Epidermal melanocyte (primary cell): ENCODE data around the gene MED6.

Experiments used
- DNase-seq: peaks from one replicate; pipeline ENCODE4 v3.0.0; 2011; ENCODE audit warnings: low spot score; ENCODE audit not compliant: insufficient read length

The MED6 gene, protein sequence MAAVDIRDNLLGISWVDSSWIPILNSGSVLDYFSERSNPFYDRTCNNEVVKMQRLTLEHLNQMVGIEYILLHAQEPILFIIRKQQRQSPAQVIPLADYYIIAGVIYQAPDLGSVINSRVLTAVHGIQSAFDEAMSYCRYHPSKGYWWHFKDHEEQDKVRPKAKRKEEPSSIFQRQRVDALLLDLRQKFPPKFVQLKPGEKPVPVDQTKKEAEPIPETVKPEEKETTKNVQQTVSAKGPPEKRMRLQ

DNA sequence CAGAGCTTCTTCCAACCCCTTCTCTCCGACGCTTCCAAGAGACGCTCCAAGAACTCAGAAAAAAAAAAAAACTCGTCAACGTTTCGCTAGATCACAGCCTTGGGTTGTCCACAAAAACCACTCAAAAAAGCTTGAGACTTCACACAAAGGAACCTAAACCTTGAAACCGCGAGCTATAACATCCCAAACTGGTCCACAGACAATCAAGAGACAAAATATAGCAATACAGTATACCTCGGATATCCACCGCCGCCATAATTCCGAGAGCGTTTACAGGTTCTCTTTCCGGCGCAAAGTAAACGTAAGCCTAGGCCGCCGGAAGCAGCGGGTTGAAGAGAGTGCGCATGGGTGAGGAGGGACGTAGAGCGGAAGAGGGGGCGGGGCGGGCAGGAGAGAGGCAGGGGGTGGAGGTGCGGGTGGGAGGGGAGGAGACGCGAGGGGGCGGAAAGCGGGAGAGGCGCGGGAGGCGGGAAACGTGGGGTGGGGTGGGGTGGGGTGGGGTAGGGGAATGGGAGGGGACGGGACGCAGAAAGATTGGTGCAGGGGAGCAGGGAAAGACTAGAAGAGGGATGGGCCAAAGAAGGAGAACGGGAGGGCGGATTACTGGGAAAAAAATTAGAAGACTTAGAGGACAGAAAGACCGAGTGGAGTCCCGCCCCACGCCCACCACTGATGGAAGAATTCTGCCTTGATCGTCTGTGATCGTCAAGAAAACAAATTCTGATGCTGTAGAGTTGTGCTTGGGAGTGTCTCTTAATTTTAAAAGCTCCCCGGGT, at the start of gene MED6:
TSS of gene MED6 (minus strand) at position 274 of the 776 bp plus-strand sequence. CDS start at position 256, 18 bp downstream.
- DNase-seq = peak; percentile 92

DNA sequence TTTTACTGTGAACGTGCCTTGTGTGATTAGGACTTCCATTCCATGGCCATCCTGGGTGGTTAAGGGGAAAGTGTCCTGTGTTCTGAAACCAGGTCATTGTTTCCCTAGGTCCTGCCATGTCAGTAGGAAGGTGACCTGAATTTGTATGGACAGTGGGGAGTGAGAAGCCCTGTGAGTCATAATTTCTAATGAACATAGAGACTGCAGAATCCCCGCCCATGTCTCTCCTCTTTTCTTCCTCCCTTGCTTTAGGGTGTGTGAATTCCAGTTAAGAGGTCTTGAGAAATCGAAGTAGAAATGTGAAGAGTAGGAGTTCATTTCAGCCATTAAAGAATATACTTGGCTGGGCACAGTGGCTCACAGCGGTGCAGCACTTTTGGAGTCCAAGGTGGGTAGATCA, 49.3 kb upstream of the MED6 start:
- DNase-seq = no peak

- no peak for DNase-seq
These were observed 47.9 kb upstream of the MED6 start for GRCh38 chr14:70648346-70648745.

GRCh38 chr14:70646705-70647104, 46.2 kb upstream of the MED6 start:
- no peak for DNase-seq

- DNase-seq = no peak
These were observed 45.4 kb upstream of the MED6 start for GRCh38 chr14:70645892-70646291.

DNA sequence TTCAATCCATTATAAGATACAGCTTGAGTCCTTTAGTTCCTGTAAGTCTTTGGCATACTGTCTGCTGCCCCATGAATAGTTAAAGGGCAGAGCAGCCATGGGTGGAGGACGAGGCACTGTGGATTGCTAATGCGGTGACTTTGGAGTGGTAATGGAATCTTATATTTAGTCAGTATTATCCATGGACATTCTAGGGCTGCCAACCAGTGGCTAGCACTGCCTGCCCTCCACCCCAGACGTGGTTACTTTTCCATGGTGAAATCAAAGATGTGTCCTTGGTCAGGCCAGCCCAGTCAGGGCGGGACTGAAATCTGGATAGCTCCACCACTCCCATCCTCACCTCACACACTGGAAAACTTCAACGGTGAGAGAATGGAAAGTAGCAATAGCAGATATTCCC, 43.5 kb upstream of the MED6 start:
- DNase-seq = no peak

DNA sequence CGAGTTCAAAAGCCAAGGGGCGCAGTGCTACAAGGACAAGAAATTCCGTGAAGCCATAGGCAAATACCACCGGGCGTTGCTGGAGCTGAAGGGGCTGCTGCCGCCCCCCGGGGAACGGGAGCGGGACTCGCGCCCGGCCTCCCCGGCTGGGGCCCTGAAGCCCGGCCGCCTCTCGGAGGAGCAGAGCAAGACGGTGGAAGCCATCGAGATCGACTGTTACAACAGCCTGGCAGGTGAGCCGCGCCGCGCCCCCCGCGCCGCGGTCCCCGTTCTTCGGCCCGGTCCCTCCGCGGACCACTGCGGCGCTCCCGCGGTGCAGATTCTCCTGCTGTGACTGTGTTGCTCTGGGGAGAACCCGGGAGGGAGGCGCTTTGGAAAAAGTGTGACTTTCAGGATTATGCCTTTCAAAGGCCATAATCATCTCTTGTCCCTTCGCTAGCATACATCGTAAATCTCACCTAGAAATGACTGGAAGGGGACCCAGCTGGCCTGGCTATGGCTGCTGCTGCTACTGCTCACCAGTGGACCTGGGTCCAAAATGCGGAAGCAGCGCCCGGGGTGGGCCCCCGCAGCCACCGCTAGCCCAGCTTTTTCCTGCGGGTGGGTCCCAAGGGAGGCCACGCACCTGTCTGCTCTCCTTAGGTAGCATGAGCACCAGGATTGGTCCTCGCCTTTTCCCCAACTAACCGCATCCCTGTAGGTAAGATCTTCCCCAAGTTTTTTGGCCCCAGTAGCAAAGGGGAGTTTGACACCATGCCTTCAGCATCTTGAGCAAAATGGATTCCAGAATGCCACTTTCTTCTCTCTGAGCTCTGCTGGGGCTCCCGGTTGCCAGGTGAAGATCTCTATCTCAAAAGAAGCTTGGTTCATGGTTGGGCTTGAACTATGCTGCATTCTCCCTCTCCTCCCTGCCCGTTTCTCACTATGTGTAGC, 42.1 kb upstream of the MED6 start:
- no peak for DNase-seq

- DNase-seq = no peak
These were observed 41.3 kb upstream of the MED6 start, which contains the start of gene TTC9 for GRCh38 chr14:70641548-70642302. TTC9 (plus strand) TSS chr14:70641916; CDS start chr14:70642130, 214 bp downstream.

DNA sequence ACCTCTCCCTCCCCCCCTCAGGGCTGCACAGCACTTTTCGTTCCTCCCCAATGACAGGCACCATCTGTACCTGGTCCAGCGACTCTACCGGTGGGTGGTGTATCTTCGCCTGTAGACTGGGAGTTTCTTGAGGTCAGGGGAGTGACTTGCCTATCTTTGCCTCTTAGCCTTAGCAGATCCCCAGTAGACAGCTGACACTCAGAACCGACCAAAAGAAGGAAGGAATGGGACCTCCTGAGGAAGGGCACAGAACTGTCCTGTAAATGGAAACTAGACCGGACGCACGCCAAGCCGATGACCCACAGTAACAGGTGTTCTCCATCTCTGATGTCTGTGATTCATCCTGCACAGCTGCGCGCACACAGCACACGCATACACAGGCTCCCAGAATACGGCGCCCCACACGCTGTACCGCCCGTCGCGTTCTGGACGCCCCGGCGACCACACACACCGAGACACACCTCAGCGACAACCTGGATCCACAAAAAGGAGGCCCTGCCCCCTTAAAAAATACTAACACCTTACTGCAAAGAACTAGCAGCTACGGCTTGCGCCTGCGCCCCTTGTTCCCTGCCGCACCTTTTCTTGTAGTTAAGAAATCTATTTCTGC, 40.6 kb upstream of the MED6 start:
- DNase-seq = no peak

DNA sequence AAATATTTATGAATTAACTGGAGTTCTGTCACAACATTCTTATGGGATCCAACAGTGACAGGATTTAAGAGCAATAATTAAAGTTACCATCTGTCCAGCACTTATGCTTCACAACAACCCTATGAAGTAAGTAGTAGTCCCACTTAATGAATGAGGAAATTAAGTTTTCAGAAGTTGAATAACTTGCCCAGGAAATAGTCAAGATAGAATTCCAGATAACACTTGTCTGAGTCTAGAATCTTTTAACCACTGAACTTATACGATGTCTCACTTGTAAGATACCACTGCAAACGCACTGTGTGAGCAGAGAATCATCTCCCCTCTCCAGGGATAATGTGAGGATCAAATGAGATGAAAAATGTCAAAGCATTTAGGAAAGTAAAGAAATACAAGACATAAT, 38.0 kb upstream of the MED6 start:
- DNase-seq = no peak

GRCh38 chr14:70635971-70636595, 35.6 kb upstream of the MED6 start:
- DNase-seq = no peak

DNA sequence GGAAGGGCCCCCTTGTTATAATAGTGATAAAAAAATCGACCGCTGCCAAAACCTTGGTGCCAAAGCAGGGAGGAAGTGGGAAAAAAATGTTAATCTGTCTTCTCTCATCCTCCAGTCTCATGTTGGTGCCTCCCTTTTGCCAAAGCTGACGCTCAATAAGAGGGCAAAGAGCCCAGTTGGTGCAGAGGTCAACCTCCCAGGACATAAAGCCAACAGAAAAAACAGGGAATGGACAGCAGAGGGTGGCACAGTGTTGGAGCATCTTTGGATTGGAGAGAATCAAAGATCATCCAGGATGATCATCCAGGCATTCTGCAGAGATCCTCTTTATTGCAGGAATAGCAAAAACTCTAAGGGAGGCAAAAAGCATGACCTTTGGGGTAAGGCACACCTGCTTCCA, 31.5 kb upstream of the MED6 start:
- DNase-seq = no peak

- no peak for DNase-seq
These were observed 24.5 kb upstream of the MED6 start for GRCh38 chr14:70624972-70625371.

- DNase-seq = no peak
These were observed 21.8 kb upstream of the MED6 start for GRCh38 chr14:70622111-70622712.

GRCh38 chr14:70619708-70620107, 19.3 kb upstream of the MED6 start:
- no peak for DNase-seq

DNA sequence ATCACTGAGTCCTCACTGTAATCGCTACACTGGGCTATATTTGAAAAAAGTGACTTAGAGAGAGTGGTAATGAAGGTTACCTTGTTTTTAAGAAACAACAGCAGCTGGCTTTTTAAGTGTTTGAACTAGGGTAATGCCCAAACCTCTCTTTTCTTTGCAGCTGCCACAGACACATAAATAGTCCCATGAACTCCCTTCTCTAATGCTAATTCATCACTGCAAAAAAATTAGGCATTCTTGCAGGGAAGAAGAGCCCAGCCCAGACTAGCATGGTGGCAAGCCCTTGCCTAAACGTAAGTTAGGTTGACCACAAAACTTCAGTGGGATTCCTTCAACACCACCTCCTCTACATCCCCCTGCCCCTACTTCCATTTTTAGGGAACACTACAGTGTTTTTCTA, 17.9 kb upstream of the MED6 start:
- no peak for DNase-seq

DNA sequence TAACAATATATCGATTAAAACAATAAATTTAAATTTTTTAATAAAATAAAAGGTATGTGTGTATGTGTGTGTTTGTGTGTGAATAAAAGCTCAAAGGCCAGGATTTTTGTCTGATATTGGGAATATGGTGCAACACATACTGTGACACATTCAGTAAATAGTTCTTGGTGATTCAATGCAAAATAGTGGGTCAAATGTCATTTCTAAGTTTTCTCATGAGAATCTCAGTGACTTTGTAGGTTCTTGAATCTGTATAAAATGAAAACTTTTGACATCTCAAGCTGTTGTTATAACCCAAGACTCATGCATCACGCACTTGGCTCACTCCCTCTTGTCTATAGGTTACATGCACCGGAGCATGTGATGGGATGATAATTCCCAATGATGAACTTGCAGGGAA, 16.2 kb upstream of the MED6 start:
- DNase-seq = no peak

DNA sequence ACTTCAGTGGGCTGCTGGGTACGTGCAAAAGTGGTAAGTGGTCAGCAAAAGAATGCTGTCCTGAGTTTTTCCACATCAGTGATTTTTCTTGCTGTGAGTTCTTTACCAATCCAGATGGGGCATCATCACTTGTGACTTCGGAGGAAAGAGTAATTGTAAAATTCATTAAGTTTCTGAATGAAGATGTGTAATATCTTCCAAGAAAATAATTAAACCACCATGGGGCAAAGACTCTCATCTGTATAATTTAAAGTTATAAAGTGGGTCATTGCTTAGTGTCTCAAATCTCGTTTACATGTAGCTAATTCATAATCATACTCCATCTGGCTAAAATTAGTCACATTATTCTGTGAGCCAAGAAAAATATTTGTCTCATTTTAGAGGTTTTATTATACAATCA, 10.8 kb upstream of the MED6 start:
- no peak for DNase-seq

DNA sequence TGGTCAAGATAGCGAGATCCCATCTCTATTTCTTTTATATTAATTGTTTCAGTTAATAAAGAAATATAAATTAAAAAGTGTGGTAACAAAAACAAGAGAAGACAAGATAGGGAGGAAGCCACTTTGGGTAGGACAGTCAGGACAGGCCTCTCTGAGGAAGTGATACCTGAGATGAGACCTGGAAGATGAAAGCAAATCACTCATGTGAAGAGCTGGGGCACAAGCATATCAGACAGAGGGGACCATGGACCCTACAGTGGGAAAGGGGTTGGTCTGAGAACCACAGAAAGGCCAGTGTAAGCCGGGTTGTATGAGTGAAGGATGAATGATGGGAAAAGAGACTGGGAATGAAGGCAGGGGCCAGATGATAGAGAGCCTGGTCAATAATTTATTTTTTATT, 1.8 kb upstream of the MED6 start:
- DNase-seq = no peak

- DNase-seq = no peak
These were observed 707 bp upstream of the MED6 start for GRCh38 chr14:70601162-70601561.
